ENCODE results near the gene DLL1.

DLL1 gene

GRCh38 chr6:170294813-170295509 lies 4.1 kb upstream of the DLL1 start:
- DNase-seq (ENCODE audit: low read depth): no peak

GRCh38 chr6:170294298-170294730 lies 3.4 kb upstream of the DLL1 start:
- no peak for DNase-seq (ENCODE audit: low read depth)

- DNase-seq (ENCODE audit: low read depth): no peak
Observed at GRCh38 chr6:170293341-170294231, 2.7 kb upstream of the DLL1 start.

GRCh38 chr6:170292407-170293158 lies 1.7 kb upstream of the DLL1 start:
- no peak for DNase-seq (ENCODE audit: low read depth)

- no peak for DNase-seq (ENCODE audit: low read depth)
Observed at GRCh38 chr6:170292111-170292406, 1.2 kb upstream of the DLL1 start.

GRCh38 chr6:170291271-170292110 lies 613 bp upstream of the DLL1 start:
- no peak for DNase-seq (ENCODE audit: low read depth)

GRCh38 chr6:170289951-170290295 lies 955 bp downstream of the DLL1 start:
- no peak for DNase-seq (ENCODE audit: low read depth)

GRCh38 chr6:170289180-170289931 lies 1.5 kb downstream of the DLL1 start:
- DNase-seq (ENCODE audit: low read depth): no peak

- DNase-seq (ENCODE audit: low read depth): no peak
Observed at GRCh38 chr6:170288852-170289179, 2.1 kb downstream of the DLL1 start.

GRCh38 chr6:170288091-170288631 lies 2.7 kb downstream of the DLL1 start:
- DNase-seq (ENCODE audit: low read depth): no peak

- no peak for DNase-seq (ENCODE audit: low read depth)
Observed at GRCh38 chr6:170287371-170287876, 3.5 kb downstream of the DLL1 start.

GRCh38 chr6:170286934-170287265 lies 4.0 kb downstream of the DLL1 start:
- DNase-seq (ENCODE audit: low read depth): no peak

GRCh38 chr6:170286246-170286933 lies 4.5 kb downstream of the DLL1 start:
- DNase-seq (ENCODE audit: low read depth): no peak

- DNase-seq (ENCODE audit: low read depth): no peak
Observed at GRCh38 chr6:170285482-170285881, 5.4 kb downstream of the DLL1 start.

- no peak for DNase-seq (ENCODE audit: low read depth)
Observed at GRCh38 chr6:170284866-170285469, 5.9 kb downstream of the DLL1 start.

- no peak for DNase-seq (ENCODE audit: low read depth)
Observed at GRCh38 chr6:170284126-170284773, 6.6 kb downstream of the DLL1 start.

GRCh38 chr6:170283212-170284081 lies 7.4 kb downstream of the DLL1 start:
- DNase-seq (ENCODE audit: low read depth): no peak

GRCh38 chr6:170282512-170283158 lies 8.2 kb downstream of the DLL1 start:
- no peak for DNase-seq (ENCODE audit: low read depth)

Data from HS-5 (cell line).